GM21737 (cell line): Measurements from ENCODE around the gene C2CD2L.
"Not testable (repeated sequence)": the region's sequence is repeated elsewhere in the genome, so short reads cannot be mapped to it uniquely, and the experiment has no call there.

ENCODE experiments used
- ATAC-seq: cut with Tn5 transposase; IDR thresholded peaks from one replicate; pipeline ENCODE4 v1.9.1; 2021; ENCODE audit warnings: mild to moderate bottlenecking, moderate library complexity; ENCODE audit not compliant: unreplicated experiment

C2CD2L gene

GRCh38 chr11:119113716-119114115, 6.6 kb downstream of the C2CD2L start:
- ATAC-seq = no peak

GRCh38 chr11:119114351-119114750, 7.2 kb downstream of the C2CD2L start:
- ATAC-seq = no peak

DNA sequence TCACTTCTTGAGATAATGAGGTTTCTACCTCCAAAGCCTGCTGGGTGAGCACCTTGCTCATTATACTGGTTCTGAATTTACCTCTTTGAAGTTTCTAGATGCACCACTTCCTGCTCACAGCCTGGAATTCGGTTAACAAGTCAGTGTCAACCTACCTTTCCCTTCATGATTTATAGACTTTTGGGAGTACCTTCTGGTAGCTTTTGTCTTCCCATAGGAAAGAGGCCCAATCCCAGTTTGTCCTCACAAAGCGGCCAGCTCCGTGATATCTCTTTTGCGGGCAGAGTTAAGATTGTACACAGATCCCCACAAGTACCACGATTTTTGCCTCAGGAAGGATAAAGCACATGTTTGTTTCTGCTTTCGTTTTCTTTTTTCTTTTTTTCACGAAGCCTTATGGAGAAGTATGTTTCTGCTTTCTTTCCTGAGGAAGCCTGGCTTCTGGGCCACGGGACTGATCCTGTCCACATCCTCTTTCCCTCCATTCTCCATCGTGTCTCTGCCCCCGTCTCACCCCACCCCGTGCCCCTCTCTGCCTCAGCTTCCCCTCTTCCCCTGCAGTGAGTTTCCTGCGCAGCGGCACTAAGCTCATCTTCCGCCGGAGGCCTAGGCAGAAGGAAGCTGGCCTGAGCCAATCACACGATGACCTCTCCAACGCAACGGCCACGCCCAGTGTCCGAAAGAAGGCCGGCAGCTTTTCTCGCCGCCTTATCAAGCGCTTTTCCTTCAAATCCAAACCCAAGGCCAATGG, 8.5 kb downstream of the C2CD2L start:
- no peak for ATAC-seq

DNA sequence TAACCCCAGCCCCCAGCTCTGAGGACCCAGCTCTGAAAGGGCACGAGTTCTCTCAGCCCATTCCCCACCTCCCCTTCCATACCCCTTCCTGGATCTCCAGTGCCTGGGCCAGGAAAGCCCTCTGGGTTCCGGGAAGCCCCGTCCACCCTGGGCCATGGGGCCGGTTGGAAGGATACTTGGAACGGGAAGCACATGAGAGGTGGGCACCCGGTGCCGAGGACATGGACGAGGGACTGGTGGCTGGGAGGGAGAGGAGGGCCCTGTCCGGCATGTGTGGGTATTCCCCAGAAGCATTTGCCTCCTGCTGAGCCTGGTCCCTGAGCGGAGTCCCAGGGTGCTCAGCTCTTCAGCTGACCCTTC, 9.1 kb downstream of the C2CD2L start:
- ATAC-seq = no peak

DNA sequence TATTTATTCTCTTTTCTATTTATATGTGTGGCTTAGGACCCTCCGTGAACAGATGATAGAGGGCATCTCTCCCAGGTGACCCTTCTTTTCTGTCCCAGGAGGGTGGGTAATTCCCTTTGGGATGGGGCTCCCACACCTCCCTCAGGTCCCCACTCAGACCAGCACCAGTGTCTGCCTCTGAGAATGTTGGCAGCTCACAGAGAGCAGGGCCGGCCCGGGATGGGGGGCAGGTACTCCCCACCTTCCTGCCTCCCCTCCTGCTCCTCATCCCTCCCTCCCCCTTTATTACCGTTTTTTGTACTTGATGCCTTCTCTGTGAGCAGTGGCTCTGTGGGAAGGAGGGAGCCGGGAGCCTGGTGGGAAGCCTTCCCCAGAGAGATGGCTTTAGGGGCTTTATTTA, 9.5 kb downstream of the C2CD2L start:
- no peak for ATAC-seq

DNA sequence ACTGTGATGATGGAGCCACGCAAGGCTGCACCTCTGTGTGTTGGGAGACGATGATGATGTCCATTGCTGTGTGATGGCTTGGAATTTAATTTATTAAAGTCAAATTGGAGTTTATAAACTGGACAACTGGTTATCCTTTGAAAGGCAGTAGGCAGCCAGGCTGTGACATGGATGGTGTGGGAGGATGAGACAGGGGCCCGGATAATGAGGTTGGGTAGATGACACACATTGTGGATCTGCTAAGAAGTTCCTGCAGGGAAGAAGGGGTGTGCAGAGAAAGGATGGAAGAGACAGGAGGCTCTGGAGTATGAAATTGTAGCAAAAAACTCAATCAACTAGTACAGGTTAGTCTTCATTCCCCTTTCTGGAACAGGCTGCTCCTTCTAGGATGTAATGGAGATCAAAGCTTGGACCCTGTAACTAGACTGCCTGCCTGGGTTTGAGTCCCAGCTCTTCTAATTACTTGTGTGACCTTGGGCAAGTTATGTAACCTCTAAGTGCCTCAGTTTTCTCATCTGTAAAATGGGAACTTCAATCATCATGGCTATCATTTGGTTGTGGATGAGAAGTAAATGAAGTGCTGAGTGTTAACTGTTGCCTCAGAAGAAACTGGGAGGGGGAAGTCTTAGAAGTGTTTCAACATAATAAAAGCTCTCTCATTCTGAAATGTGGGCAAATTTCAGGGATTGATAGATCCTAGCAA, 10.0 kb downstream of the C2CD2L start:
- ATAC-seq = no peak

DNA sequence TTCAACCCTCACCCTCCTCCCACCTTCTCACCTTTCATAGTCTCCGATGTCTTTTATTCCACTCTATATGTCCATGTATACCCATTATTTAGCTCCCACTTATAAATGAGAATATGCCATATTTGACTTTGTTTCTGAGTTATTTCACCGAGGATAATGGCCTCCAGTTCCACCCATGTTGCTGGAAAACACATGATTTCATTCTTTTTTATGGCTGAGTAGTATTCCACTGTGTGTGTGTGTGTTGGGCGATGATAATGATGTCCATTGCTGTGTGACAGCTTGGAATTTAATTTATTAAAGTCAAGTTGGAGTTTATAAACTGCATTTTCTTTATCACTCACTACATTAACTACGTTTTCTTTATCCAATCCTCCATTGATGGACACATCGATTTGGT, 11.1 kb downstream of the C2CD2L start:
- ATAC-seq = no peak

DNA sequence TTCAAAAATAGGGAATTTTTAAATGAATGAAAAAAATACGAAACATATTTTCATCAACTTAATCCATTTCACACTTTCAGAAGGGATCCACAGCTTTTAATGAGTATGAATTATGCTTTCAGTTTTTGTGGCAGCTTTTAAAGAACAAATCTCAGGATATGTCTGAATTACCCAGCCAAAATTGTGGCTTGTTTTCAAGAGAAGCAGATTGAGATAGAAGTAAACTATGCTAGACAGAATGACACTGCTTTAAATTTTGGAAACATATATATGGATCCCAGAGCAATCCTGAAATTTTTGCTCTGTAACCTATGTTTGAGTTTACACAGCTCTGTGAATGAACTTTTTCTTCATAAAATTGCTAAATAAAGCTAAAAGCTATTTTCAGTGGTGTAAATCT, 11.8 kb downstream of the C2CD2L start:
- ATAC-seq = no peak

GRCh38 chr11:119120639-119121007, 13.5 kb downstream of the C2CD2L start:
- ATAC-seq = no peak

GRCh38 chr11:119121008-119121810, 14.1 kb downstream of the C2CD2L start, which contains the start of gene HINFP:
Gene HINFP (plus strand): TSS chr11:119121580. CDS start chr11:119126945, 5,365 bp downstream.
- ATAC-seq = peak; percentile 94

DNA sequence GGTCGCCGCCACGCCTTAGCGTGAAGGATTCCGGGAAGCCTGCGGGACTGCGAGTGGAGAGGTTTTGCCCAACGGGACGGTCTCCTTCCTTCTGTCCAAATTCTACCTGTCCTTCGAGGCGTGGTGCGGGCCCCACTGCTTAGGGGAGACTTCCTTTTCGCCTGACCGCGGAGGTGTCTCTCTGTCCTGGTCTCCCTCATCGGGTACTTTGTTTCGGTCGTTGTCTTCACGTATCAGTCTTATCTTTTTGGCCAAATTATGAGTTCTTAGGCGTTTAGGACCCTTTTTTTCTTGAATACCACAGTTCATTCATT, 14.6 kb downstream of the C2CD2L start:
- peak; percentile 12 for ATAC-seq

DNA sequence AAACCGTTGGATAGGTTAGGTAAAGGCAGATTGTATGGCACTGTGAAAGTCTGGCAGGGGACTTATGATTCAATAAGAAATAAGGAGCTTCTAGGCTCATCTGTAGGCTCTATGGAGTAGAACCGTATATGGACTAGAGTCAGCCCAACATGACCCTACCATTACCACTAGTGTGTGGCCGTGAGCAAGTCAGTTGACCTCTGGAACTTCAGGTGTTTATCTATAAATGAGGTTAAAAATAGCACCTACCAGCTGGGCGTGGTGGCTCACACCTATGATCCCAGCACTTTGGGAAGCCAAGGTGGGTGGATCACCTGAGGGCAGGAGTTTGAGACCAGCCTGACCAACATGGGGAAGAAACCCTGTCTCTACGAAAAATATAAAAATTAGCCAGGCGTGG, 18.7 kb downstream of the C2CD2L start:
- no peak for ATAC-seq

GRCh38 chr11:119126675-119127268, 19.6 kb downstream of the C2CD2L start:
- ATAC-seq = no peak

GRCh38 chr11:119130662-119131061, 23.5 kb downstream of the C2CD2L start:
- ATAC-seq = no peak

GRCh38 chr11:119134389-119134978, 27.3 kb downstream of the C2CD2L start:
- no peak for ATAC-seq

- not testable (repeated sequence) for ATAC-seq
Measured at GRCh38 chr11:119139276-119139675, 32.1 kb downstream of the C2CD2L start.

GRCh38 chr11:119144825-119145486, 37.8 kb downstream of the C2CD2L start:
- no peak for ATAC-seq

DNA sequence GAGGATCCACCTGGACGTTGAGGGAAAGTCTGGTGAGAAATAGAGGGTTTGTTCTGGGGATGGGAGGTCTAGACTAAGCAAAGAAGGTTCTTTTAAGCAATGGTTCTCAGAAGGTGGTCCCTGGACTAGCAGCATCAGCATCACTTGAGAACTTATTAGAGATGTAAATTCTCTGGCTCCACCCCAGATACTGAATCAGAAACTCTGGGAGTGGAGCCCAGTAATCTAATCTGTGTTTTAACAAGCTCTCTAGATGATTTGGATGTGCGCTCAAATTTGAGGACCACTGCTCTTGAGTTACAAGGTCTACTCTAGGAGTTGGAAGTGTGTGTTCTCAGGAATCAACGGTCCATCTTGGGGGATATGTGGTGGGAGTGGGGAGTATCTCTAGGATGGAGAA, 38.4 kb downstream of the C2CD2L start:
- no peak for ATAC-seq

GRCh38 chr11:119147604-119148333, 40.6 kb downstream of the C2CD2L start:
- no peak for ATAC-seq

GRCh38 chr11:119148720-119149017, 41.5 kb downstream of the C2CD2L start:
- ATAC-seq = no peak
